Stimulated activated naive CD4-positive, alpha-beta T cell treated with Interleukin-2 at 50 U/mL for 16 hours (primary cell): ENCODE measurements around the gene COL5A1.

ENCODE experiments used
- DNase-seq: peaks from one replicate; lab custom pipeline; 2025; lab: John Stamatoyannopoulos, UW

The COL5A1 gene

DNA sequence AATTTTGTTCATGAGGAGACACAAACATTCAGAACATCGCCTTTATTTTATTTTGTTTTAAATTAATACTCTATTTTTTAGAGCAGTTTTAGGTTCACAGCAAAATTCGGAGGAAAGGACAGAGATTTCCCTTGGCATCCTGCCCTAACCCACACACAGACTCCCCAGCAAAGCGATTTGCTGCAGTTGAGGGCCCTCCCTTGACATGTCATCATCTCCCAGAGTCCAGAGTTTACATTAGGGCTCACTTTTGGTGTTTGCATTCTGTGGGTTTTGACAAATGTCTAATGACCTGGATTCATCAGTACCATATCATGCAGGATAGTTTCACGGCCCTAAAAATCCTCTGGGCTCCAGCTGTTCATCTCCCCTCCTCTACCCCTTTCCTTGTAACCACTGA lies 33.6 kb upstream of the COL5A1 start:
- DNase-seq: no peak

DNA sequence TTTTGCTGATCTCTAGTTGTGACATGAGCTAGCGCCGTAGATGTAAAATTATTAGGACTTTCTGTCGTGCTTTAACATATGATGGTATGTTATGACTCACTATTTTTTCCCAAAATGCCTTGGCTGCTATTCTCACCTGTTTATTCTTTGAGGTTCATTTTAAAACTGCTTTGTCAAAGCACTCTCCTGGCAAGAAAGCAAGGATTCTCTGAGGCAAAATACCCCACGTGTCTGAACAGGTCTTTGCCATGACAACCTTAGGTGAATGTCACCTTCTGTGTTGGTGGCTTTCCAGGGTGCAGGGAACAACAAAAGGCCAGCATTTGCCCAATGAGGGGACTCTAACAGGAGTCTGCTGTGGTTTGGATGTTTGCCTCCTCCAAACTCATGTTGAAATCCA lies 30.6 kb upstream of the COL5A1 start:
- no peak for DNase-seq

DNA sequence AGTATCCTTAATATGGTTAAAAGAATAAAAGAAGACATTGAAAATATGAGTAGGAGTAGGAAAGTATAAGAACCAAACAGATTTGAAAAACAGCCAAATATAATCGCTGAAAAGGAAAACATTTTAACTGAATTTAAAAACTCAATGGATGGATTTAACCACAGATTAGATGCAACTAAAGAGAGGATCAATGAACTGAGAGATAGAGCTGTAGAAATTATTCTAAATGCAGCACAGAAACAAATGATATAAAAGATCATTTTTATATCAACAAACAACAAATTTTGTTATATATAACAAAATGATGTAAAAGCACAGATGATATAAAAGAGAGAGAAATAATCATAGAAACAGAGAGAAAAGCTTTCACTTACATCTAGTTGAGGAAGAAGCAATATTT lies 29.3 kb upstream of the COL5A1 start:
- DNase-seq: no peak

DNA sequence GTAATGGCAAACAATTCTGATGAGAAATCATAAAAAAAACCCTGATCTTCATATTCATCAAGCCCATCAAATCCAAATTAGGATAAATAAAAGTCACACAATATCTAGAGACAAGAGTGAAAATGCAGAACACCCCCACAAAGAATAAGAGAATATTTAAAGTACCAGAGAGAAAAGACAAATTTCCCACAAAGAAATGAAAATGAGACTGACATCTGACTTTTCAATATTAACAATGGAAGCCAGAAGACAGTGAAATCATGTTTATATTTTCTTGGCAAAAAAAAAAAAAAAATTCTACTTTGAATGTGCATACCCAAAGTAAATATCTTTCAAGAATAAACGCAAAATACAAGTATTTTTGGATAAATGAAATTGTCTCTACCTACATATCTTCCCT lies 28.9 kb upstream of the COL5A1 start:
- no peak for DNase-seq

DNA sequence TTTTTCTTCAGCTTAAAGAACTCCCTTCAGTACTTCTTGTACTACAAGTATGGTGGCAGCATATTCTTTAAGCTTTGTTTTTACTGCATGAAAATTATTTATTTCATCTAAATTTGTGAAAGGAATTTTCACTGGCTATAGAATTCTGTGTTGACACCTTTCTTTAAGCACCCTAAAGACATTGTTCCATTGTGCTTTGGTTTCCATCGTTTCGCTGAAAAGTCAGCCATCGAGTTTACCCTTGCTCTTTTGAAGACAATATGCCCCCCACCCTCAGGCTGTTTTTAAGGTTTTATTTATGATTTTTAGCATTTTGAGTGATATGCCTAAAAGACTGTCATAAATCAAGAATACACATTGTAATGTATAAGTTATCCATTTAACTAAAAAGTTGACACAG lies 27.3 kb upstream of the COL5A1 start:
- DNase-seq: no peak

- DNase-seq: no peak
These were observed 25.3 kb upstream of the COL5A1 start for GRCh38 chr9:134616341-134616740.

DNA sequence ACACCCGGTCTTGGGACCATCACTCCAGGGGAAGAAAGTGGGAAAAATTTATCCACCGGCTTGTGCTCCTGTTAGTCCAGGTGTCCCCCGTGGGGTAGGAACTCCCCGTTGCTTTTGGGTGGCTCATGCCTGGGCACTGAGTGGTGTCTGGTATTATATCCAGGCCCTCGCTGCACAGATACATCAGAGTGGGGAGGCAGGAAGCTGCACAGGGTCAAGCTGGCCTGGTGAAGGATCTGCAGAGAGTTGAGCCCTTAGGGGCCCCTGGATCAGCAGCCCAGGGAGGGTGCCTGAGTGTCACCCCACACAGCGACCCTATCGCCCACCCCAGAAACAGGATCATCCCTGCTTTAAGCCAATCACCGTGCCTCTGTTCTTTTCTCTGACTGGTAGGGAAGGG lies 24.4 kb upstream of the COL5A1 start:
- no peak for DNase-seq

DNA sequence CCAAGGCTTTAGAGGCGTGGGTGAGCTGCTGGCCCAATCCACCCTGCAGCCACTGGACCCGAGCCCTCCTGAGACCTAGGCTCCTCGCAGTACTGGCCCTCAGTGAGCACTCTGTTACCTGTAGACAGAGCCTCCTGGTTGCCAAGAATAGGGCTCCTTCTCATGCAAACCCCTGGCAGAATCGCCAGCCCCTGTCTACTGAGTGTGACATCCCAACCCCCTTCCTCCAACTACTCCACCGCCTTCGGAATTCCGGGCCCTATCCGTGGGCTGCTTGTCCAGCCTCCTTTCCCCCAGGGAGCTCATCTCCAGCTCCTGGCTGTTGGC lies 23.8 kb upstream of the COL5A1 start:
- no peak for DNase-seq

GRCh38 chr9:134618163-134618832 lies 23.3 kb upstream of the COL5A1 start:
- DNase-seq: no peak

GRCh38 chr9:134618833-134619447 lies 22.7 kb upstream of the COL5A1 start:
- no peak for DNase-seq

DNA sequence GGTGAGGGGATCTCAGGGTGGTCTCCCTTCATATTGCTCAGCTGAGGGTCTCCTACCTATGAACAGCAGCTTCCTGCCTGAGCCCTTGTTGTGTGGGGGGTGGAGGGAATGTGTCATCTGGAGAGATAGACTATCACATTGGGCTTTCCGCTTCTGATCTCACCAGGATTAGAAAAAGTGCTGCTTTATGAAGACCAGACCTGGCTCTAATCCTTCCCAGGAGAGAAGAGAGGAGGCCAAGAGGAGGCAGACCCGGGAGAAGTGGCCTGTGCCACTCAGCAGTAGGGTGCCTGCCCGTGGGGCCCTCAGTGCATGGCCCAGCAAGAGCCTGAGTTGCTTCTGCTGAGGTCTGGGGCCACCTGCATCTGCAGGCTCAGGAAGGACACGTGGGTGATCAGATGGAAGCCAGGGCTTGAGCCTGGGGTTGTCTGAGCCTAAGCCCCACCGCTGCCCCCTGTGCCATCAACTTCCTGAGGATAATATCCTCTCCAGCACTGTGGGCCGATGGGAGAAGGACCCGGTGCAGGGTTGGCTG lies 22.1 kb upstream of the COL5A1 start:
- no peak for DNase-seq

- no peak for DNase-seq
These were observed 21.5 kb upstream of the COL5A1 start for GRCh38 chr9:134619983-134620661.

GRCh38 chr9:134620751-134621557 lies 20.6 kb upstream of the COL5A1 start:
- no peak for DNase-seq

- DNase-seq: no peak
These were observed 20.0 kb upstream of the COL5A1 start for GRCh38 chr9:134621558-134622110.

- no peak for DNase-seq
These were observed 18.7 kb upstream of the COL5A1 start for GRCh38 chr9:134622896-134623257.

- no peak for DNase-seq
These were observed 18.1 kb upstream of the COL5A1 start for GRCh38 chr9:134623258-134624066.

DNA sequence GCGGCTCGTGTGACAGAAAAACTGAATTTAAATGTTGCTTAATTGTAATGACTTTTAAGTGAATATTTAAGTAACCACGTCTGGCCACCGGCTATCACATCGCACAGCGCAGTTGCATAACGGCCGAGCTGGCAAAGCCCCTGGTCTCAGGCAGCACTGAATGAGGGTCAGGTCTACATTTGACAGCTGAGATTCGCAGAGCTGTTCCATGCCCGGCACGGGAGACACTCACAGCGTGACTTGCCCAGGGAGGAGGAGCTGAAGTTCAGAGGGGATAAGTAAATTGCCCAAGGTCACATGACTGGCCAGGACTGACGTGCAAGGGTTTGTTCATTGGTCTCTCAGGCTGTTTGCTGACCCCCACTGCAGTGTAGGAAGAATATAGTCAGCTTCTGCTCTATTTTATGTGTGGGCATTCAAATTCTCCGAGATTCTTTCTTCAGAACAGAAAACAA lies 17.4 kb upstream of the COL5A1 start:
- no peak for DNase-seq

DNA sequence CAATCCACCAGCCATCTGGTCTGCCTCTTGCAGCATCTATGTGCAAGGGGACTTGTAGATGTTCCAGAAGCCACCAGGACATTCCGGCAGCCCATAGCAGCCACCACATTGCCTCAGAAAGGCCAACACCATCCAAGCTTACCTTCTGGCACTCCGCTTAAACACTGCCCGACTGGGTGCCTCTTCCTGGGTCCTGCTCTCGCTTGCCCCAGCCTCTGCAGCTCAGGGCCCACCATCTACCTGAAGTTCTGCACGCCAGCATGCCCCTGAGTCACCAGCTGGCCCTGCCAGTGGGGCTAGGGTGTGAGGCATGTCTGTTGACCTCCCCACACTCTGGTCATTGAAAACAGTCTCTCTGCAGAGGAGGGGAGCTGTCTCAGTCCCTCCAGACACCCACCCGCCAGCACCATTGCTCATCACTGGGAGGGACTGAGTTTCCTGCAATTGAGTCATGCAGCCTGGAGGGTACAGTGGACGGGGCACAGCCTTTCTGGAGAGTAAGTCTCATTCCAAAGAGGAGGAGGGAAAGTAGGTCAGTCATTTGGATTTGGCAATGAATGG lies 16.9 kb upstream of the COL5A1 start:
- DNase-seq: no peak

DNA sequence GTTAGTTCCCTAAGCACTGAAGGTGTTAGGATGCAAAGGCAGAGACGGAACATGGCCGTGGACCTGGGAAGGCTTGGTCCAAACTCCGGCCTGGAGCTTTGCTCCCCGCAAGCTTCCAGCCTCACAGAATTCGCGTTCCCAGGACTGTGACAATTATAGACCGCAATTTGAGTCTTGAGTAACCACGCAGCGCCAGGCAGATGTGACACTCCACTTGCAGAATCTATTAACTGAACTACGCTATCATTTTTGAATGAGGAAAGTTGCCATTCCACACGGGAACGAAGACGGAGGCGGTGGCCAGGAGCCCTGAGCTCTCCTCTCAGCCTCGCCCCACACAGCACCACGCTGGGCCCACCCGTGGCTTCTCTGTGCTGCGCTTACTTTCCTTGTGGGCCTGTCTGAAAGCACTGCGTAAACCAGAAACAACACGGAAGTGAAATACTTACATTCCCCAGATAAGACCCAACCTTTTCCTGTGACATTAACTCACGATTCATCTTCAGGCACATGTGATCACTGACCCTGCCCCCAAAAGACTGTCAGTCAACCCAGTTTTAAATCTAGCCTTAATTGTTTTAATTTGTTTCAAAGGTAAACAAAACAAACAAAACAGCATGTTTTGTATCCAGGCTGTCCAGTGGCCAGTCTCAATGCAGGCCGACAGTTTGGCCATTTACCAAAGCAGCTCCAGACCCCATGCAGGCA lies 16.1 kb upstream of the COL5A1 start:
- no peak for DNase-seq

- DNase-seq: no peak
These were observed 15.6 kb upstream of the COL5A1 start for GRCh38 chr9:134626069-134626423.
